ENCODE results near the gene TAF4B.

Gene TAF4B

DNA sequence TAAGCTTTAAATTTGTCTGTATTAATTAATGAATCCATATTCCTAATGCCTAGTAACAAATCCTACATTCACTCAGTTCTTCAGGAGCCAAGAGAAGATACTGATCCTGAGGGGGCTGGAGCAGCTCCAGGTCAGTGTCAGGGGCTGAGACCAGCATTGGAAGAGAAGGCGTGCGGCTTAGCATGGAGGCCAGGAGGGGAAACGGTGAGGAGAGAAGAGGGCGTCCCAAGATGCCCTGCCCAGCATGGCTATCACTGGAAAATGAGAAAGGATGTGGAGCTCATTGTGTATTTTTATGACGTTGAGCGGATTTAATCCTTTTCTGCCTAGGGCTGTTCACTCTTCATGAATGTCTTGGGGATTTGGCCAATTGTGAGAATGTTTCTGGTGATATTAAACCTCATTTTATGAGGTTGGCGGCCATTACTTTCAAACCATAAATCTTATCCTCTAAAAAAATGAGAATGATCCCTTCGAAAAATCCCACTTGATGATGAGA is 190.5 kb downstream of the TAF4B start:
- Histone ChIP-seq H3K9me3 (ENCODE audit: insufficient read depth, low read length) (no peaks in the 10 kb centered on the region), H3K4me3 (ENCODE audit: insufficient read depth, low read length, poor library complexity, severe bottlenecking) (no peak overlapping the region), H3K9ac (ENCODE audit: low read length) (no peak overlapping the region), H2AFZ (ENCODE audit: low read depth, low read length, severe bottlenecking) (no peak overlapping the region), H3F3A (ENCODE audit: insufficient read depth) (no peaks in the 10 kb centered on the region), H3K9me2 (replicated peaks; ENCODE audit: insufficient read depth, low read length) (no peaks in the 10 kb centered on the region), H3K4me2 (ENCODE audit: low read depth, low read length, poor library complexity, severe bottlenecking) (no peak overlapping the region), H3K36me3 (ENCODE audit: low read length) (no peaks in the 10 kb centered on the region), H3K27ac (ENCODE audit: low read depth, low read length) (no peak overlapping the region), H3K79me2 (ENCODE audit: insufficient read depth, low read length) (no peaks in the 10 kb centered on the region), H3K27me3 (ENCODE audit: low read length) (no peaks in the 10 kb centered on the region), H4K20me1 (ENCODE audit: low read depth, low read length) (no peaks in the 10 kb centered on the region)
- TF ChIP-seq EZH2phosphoT487 (conservative IDR thresholded peaks at IDR 0.05; ENCODE audit: low read length), result no peak
- TF ChIP-seq, protein P1, sequence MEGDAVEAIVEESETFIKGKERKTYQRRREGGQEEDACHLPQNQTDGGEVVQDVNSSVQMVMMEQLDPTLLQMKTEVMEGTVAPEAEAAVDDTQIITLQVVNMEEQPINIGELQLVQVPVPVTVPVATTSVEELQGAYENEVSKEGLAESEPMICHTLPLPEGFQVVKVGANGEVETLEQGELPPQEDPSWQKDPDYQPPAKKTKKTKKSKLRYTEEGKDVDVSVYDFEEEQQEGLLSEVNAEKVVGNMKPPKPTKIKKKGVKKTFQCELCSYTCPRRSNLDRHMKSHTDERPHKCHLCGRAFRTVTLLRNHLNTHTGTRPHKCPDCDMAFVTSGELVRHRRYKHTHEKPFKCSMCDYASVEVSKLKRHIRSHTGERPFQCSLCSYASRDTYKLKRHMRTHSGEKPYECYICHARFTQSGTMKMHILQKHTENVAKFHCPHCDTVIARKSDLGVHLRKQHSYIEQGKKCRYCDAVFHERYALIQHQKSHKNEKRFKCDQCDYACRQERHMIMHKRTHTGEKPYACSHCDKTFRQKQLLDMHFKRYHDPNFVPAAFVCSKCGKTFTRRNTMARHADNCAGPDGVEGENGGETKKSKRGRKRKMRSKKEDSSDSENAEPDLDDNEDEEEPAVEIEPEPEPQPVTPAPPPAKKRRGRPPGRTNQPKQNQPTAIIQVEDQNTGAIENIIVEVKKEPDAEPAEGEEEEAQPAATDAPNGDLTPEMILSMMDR (IDR thresholded peaks at IDR 0.05; ENCODE audit: insufficient read depth, low read length, poor library complexity, severe bottlenecking), result no peak

DNA sequence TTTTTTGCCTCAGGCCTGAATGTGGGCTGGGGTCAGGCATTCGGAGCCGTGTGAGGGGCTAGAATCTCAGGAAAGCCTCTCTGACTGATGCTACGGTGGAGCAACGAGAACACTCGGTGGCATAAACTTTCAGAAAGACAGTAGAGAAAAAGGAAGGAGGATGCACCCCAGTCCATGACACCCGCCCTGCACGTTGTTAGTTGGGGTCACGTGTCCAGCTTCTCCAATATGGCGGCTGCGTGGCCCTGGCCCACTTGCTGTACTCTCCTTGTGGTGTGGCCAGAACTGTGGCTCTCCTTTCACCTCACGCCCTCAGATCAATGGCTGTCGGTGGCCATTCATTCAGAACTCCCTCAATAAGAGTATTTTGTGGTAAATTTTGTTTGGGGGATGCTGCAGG is 190.9 kb downstream of the TAF4B start:
- Histone ChIP-seq H3K27me3 (ENCODE audit: low read length) (no peaks in the 10 kb centered on the region), H3K36me3 (ENCODE audit: low read length) (no peaks in the 10 kb centered on the region), H2AFZ (ENCODE audit: low read depth, low read length, severe bottlenecking) (no peak overlapping the region), H3K9me3 (ENCODE audit: insufficient read depth, low read length) (no peaks in the 10 kb centered on the region), H3K79me2 (ENCODE audit: insufficient read depth, low read length) (no peaks in the 10 kb centered on the region), H3K4me3 (ENCODE audit: insufficient read depth, low read length, poor library complexity, severe bottlenecking) (no peak overlapping the region), H3K27ac (ENCODE audit: low read depth, low read length) (no peak overlapping the region), H3K9ac (ENCODE audit: low read length) (no peak overlapping the region), H3K4me2 (ENCODE audit: low read depth, low read length, poor library complexity, severe bottlenecking) (no peak overlapping the region), H3K9me2 (replicated peaks; ENCODE audit: insufficient read depth, low read length) (no peaks in the 10 kb centered on the region), H4K20me1 (ENCODE audit: low read depth, low read length) (no peaks in the 10 kb centered on the region), H3F3A (ENCODE audit: insufficient read depth) (no peaks in the 10 kb centered on the region)
- no peak for TF ChIP-seq EZH2phosphoT487 (conservative IDR thresholded peaks at IDR 0.05; ENCODE audit: low read length)
- TF ChIP-seq, protein P1 (IDR thresholded peaks at IDR 0.05; ENCODE audit: insufficient read depth, low read length, poor library complexity, severe bottlenecking), result no peak

DNA sequence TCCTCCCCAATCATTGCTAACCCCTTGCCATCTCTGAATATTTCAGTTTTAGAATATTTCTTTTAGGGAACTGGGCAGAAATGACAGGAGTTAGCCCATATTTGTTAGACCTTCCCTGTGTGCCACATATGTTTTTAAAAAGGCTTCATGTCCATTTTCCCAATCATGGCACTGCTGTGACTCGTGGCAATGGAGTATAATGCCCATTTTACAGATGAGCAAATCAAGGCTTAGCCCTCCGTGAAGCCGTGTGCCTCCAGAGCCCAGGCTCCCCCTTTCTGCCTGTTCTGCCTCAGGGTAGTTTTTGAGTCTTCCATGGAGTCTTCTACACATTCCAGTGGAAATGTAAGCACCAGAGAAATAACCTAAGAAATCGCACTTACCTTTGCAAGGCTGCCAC is 192.0 kb downstream of the TAF4B start:
- H3K9me3 ChIP-seq (ENCODE audit: insufficient read depth, low read length), result no peaks in the 10 kb centered on the region
- H3K9ac ChIP-seq (ENCODE audit: low read length), result no peak overlapping the region
- no peaks in the 10 kb centered on the region for H3K79me2 ChIP-seq (ENCODE audit: insufficient read depth, low read length)
- H3K27ac ChIP-seq (ENCODE audit: low read depth, low read length), result no peak overlapping the region
- H4K20me1 ChIP-seq (ENCODE audit: low read depth, low read length), result no peaks in the 10 kb centered on the region
- no peaks in the 10 kb centered on the region for H3K36me3 ChIP-seq (ENCODE audit: low read length)
- H3K9me2 ChIP-seq (replicated peaks; ENCODE audit: insufficient read depth, low read length), result no peaks in the 10 kb centered on the region
- no peak overlapping the region for H2AFZ ChIP-seq (ENCODE audit: low read depth, low read length, severe bottlenecking)
- H3K27me3 ChIP-seq (ENCODE audit: low read length), result no peaks in the 10 kb centered on the region
- no peak overlapping the region for H3K4me2 ChIP-seq (ENCODE audit: low read depth, low read length, poor library complexity, severe bottlenecking)
- no peaks in the 10 kb centered on the region for H3F3A ChIP-seq (ENCODE audit: insufficient read depth)
- no peak overlapping the region for H3K4me3 ChIP-seq (ENCODE audit: insufficient read depth, low read length, poor library complexity, severe bottlenecking)
- TF ChIP-seq, protein P1 (IDR thresholded peaks at IDR 0.05; ENCODE audit: insufficient read depth, low read length, poor library complexity, severe bottlenecking), result no peak

Measured in SU-DHL-6 (cell line).